Osteoblast (primary cell): Measurements from ENCODE around the gene EIF3L. TPM values are rescaled to one million over a fixed set of nuclear protein-coding genes. Genes with fewer than 3 reads are reported as not detected.

Experiments used
- DNase-seq: peaks from one replicate; pipeline ENCODE4 v3.0.0; 2011; ENCODE audit warnings: low spot score, mixed read lengths; ENCODE audit not compliant: insufficient read length; ENCODE audit errors: missing footprints
- H2AFZ ChIP-seq: 2 replicates; pipeline ENCODE4 v1.6.0; 2011; ENCODE audit warnings: mild to moderate bottlenecking, low read length
- H3K27ac ChIP-seq: 2 replicates; pipeline ENCODE4 v1.5.1; 2011; ENCODE audit warnings: mild to moderate bottlenecking, low read depth, low read length, moderate library complexity
- H3K27me3 ChIP-seq: 2 replicates; pipeline ENCODE4 v1.6.0; 2012; ENCODE audit warnings: mild to moderate bottlenecking, control low read depth, inconsistent platforms, low read length, moderate library complexity; ENCODE audit not compliant: insufficient read depth
- H3K36me3 ChIP-seq: 2 replicates; pipeline ENCODE4 v1.5.1; 2011; ENCODE audit warnings: mild to moderate bottlenecking, low read length, control low read depth, moderate library complexity; ENCODE audit not compliant: insufficient read depth
- H3K4me1 ChIP-seq: 2 replicates; pipeline ENCODE4 v1.5.1; 2011; ENCODE audit warnings: mild to moderate bottlenecking, low read length, control low read depth, moderate library complexity; ENCODE audit not compliant: insufficient read depth
- H3K4me2 ChIP-seq: 2 replicates; pipeline ENCODE4 v1.6.0; 2011; ENCODE audit warnings: mild to moderate bottlenecking, low read length; ENCODE audit not compliant: insufficient read depth
- H3K4me3 ChIP-seq: fragments of 200-600 bp; sonication (generic); 3 replicates; pipeline ENCODE4 v1.5.1; 2012; ENCODE audit warnings: mild to moderate bottlenecking, low read length, inconsistent platforms; ENCODE audit not compliant: insufficient read depth
- H3K79me2 ChIP-seq: 2 replicates; pipeline ENCODE4 v1.6.0; 2012; ENCODE audit warnings: mild to moderate bottlenecking, low read length, control low read depth, inconsistent platforms; ENCODE audit not compliant: insufficient read depth
- H3K9me3 ChIP-seq: 2 replicates; pipeline ENCODE4 v1.5.1; 2011; ENCODE audit warnings: low read depth, low read length, control low read depth
- H4K20me1 ChIP-seq: 2 replicates; pipeline ENCODE4 v1.6.0; 2012; ENCODE audit warnings: mild to moderate bottlenecking, low read length, control low read depth; ENCODE audit not compliant: insufficient read depth
- total RNA-seq: library from RNA; depleted of rRNA; stranded (reverse); fragments of >200 nt; gene quantifications from 2 replicates; pipeline ENCODE4 v1.2.3, GENCODE V29; 2012
- TF ChIP-seq, protein P1 (sequence below): IDR thresholded peaks from 2 replicates; pipeline ENCODE4 v1.5.1; 2011; ENCODE audit warnings: mild to moderate bottlenecking, low read depth, low read length, moderate library complexity; ENCODE audit errors: extremely low read depth

The EIF3L gene
- total RNA-seq, 1 donor: 280 TPM

DNA sequence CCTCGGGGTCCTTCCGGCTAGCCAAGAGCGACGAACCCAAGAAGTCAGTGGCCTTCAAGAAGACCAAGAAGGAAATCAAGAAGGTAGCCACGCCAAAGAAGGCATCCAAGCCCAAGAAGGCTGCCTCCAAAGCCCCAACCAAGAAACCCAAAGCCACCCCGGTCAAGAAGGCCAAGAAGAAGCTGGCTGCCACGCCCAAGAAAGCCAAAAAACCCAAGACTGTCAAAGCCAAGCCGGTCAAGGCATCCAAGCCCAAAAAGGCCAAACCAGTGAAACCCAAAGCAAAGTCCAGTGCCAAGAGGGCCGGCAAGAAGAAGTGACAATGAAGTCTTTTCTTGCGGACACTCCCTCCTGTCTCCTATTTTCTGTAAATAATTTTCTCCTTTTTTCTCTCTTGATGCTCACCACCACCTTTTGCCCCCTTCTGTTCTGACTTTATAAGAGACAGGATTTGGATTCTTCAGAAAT, 43.4 kb upstream of the EIF3L start:
- Histone ChIP-seq H3K27me3 (no peaks in the 10 kb centered on the region), H3K4me3 (peak overlapping the region; percentile 84), H2AFZ (peak overlapping the region; percentile 91), H3K4me1 (peaks cover 30% of the 10 kb centered on the region), H3K27ac (peak overlapping the region; percentile 82), H3K9me3 (no peaks in the 10 kb centered on the region), H4K20me1 (peaks cover 2% of the 10 kb centered on the region), H3K79me2 (peaks cover 13% of the 10 kb centered on the region), H3K4me2 (peak overlapping the region; percentile 98), H3K36me3 (no peaks in the 10 kb centered on the region)
- DNase-seq: peak; percentile 69
- TF ChIP-seq, protein P1, sequence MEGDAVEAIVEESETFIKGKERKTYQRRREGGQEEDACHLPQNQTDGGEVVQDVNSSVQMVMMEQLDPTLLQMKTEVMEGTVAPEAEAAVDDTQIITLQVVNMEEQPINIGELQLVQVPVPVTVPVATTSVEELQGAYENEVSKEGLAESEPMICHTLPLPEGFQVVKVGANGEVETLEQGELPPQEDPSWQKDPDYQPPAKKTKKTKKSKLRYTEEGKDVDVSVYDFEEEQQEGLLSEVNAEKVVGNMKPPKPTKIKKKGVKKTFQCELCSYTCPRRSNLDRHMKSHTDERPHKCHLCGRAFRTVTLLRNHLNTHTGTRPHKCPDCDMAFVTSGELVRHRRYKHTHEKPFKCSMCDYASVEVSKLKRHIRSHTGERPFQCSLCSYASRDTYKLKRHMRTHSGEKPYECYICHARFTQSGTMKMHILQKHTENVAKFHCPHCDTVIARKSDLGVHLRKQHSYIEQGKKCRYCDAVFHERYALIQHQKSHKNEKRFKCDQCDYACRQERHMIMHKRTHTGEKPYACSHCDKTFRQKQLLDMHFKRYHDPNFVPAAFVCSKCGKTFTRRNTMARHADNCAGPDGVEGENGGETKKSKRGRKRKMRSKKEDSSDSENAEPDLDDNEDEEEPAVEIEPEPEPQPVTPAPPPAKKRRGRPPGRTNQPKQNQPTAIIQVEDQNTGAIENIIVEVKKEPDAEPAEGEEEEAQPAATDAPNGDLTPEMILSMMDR: no peak

DNA sequence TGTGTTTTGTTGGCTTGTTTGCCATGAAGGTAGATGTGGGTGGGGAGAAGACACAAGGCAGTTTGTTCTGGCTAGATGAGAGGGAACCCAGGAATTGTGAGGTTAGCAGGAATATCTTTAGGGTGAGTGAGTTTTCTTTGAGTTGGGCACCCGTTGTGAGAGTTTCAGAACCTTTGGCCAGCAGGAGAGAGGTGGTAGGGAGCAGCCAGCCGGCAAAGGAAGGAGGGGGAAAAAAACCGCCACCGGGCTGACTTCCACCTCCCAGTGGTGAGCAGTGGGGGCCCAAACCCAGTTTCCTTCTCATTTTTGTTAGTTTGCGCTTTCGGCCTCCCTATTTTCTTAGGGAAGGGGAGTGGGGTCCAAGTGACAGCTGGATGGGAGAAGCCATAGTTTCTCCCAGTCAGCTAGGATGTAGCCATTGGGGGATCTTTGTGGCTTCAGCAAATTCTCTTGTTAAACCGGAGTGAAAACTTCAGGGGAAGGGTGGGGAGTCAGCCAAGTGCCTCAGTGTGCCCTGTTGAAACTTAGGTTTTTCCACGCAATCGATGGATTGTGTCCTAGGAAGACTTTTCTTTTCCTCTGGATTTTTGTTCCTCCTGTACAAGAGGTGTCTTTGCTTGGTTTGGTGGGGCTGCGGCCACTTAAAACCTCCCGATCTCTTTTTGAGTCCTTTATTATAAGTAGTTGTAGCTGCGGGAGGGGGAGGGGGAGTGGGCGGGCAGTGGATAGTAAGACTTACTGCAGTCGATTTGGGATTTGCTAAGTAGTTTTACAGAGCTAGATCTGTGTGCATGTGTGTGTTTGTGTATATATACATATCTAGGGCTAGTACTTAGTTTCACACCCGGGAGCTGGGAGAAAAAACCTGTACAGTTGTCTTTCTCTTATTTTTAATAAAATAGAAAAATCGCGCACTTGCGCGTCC, 42.5 kb upstream of the EIF3L start:
- peaks cover 30% of the 10 kb centered on the region for H3K4me1 ChIP-seq

DNA sequence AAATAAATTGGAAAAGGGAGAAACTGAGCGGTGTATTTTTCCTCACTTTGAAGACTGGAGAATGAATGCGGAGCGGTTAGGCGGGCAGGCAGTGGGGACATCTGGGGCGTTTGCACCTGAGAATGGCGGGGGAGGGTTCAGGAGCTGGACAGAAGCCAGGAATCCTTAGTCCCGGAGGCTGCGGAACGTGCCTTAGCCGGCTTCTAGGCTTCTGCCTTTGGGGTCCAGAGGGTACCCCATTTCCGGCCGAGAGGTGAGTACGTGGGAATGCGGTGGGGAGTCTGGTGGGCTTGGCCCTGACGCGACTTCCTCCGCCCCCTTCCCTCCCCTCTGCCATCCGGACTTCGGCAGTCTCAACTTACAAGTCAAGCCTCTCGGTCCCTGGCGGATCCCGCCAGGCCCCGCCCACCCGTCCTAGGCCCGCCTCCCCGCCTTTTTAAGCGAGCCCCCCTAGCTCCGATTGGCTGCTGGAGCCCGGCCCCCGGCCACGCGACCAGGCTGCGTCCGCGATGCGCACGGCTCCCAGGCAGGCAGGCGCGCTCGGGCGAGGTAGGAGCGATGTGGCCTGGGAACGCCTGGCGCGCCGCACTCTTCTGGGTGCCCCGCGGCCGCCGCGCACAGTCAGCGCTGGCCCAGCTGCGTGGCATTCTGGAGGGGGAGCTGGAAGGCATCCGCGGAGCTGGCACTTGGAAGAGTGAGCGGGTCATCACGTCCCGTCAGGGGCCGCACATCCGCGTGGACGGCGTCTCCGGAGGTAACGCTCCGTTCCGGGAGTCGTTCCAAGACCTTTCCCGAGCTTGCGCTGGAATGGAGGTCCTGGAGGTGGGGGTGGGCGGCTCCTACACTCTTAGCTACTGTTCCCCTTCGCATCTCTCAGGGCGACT, 41.6 kb upstream of the EIF3L start, which contains the start of gene GCAT:
Gene GCAT (plus strand): TSS at position 525 of the 884 bp plus-strand sequence. CDS start 34 bp downstream, at position 559.
- Histone ChIP-seq H3K27ac (peak within 1 kb of the TSS; percentile 82), H3K9me3 (no peaks in the 10 kb centered on the region), H3K27me3 (no peaks in the 10 kb centered on the region), H3K4me1 (peaks cover 29% of the 10 kb centered on the region), H3K4me3 (peak within 1 kb of the TSS; percentile 84), H2AFZ (peak within 1 kb of the TSS; percentile 92), H4K20me1 (peaks cover 2% of the 10 kb centered on the region), H3K79me2 (peaks cover 13% of the 10 kb centered on the region), H3K36me3 (no peaks in the 10 kb centered on the region), H3K4me2 (peak within 1 kb of the TSS; percentile 98)
- TF ChIP-seq, protein P1: no peak
- peak; percentile 100 for DNase-seq

More for the DNA sequence above, 42.5 kb upstream of the EIF3L start:
- Histone ChIP-seq H3K27me3 (no peaks in the 10 kb centered on the region), H4K20me1 (peaks cover 2% of the 10 kb centered on the region), H3K9me3 (no peaks in the 10 kb centered on the region), H3K4me3 (peak overlapping the region; percentile 84), H2AFZ (peak overlapping the region; percentile 49), H3K36me3 (no peaks in the 10 kb centered on the region), H3K79me2 (peaks cover 13% of the 10 kb centered on the region), H3K4me2 (peak overlapping the region; percentile 98), H3K27ac (peak overlapping the region; percentile 82)
- DNase-seq: peak; percentile 94
- TF ChIP-seq, protein P1: no peak
